Heart left ventricle (tissue), 16 donors: ENCODE measurements around the gene ELMO3. TPM values are rescaled to one million over a fixed set of nuclear protein-coding genes. Genes with fewer than 3 reads are reported as not detected.

Experiments
- ATAC-seq, 4 donors: fragments of 200-7000 bp; cut with Tn5 transposase; one replicate each; pipeline ENCODE4 v1.9.1; 2020 to 2022; ENCODE audit warnings: moderate library complexity in 4 of 4, mild to moderate bottlenecking in 3 of 4, moderate number of reproducible peaks in 1 of 4
- DNase-seq, 5 donors: peaks; one replicate each; pipeline ENCODE4 v3.0.0-alpha.2; 2020
- H3K27ac ChIP-seq, 12 donors: fragments of 200-600 bp; sonication (generic) in 4 of 12; one replicate each; pipeline versions ENCODE4 v1.5.0 to v1.8.0; 2016 to 2022; ENCODE audit warnings: mild to moderate bottlenecking in 2 of 12
- H3K27me3 ChIP-seq, 9 donors: fragments of 200-600 bp; sonication (generic) in 2 of 9; one replicate each; pipeline versions ENCODE4 v1.5.1 to v1.8.0; 2016 to 2022; ENCODE audit warnings: mild to moderate bottlenecking in 3 of 9
- H3K36me3 ChIP-seq, 9 donors: fragments of 200-600 bp; sonication (generic) in 2 of 9; one replicate each; pipeline versions ENCODE4 v1.5.0 to v1.8.0; 2018 to 2022; ENCODE audit warnings: mild to moderate bottlenecking in 2 of 9
- H3K4me1 ChIP-seq, 12 donors: fragments of 200-600 bp; sonication (generic) in 4 of 12; one replicate each; pipeline versions ENCODE4 v1.5.0 to v1.8.0; 2016 to 2022; ENCODE audit warnings: mild to moderate bottlenecking in 3 of 12
- H3K4me3 ChIP-seq, 12 donors: fragments of 200-600 bp; sonication (generic) in 4 of 12; one replicate each; pipeline versions ENCODE4 v1.5.0 to v1.8.0; 2017 to 2022; ENCODE audit warnings: mild to moderate bottlenecking in 9 of 12, moderate library complexity in 4 of 12
- H3K9me3 ChIP-seq, 12 donors: fragments of 200-600 bp; sonication (generic) in 4 of 12; one replicate each; pipeline versions ENCODE4 v1.5.0 to v1.8.0; 2016 to 2022; ENCODE audit warnings: mild to moderate bottlenecking in 1 of 12
- POLR2A ChIP-seq, 2 donors: fragments of 450-650 bp; IDR thresholded peaks; one replicate each; pipeline ENCODE4 v1.6.1; 2017; ENCODE audit warnings: antibody characterized with exemption in 2 of 2, mild to moderate bottlenecking in 2 of 2, moderate library complexity in 2 of 2
- WGBS, 4 donors: extraction: QIAGEN DNeasy Blood & Tissue Kit in 2 of 4; methylation state at CpG; one replicate each; pipeline versions ENCODE4 v1.1.5 to v1.1.7; 2013 to 2018; 5-methylcytosine and 5-hydroxymethylcytosine counted together
- intact Hi-C, 10 donors: fragments of 100-400 bp; cut with DNase I; formaldehyde crosslinking; loops; one replicate each; pipeline versions ENCODE4 v1.11.1 to v1.14.2; 2022
- polyA plus RNA-seq, 2 donors: library from polyadenylated mRNA; stranded (reverse); fragments of 200-250 nt; gene quantifications; one replicate each; pipeline ENCODE4 v1.2.3, GENCODE V29; 2013
- total RNA-seq, 9 donors: library from RNA; depleted of rRNA in 2 of 9; stranded (reverse); fragments of >200 nt in 2 of 9; fragmentation: NEBNext Ultra II Directional in 3 of 9; extraction: Animal tissue kit (Norgen Biotek cat#: 25700) in 3 of 9; gene quantifications; one replicate each; pipeline versions ENCODE4 v1.1.0 to v1.2.4, GENCODE V29; 2016 to 2023
- TF ChIP-seq, protein P1 (sequence below), 12 donors: fragments of 200-600 bp; sonication (generic) in 4 of 12; IDR thresholded peaks; one replicate each; pipeline versions ENCODE4 v1.5.0 to v1.8.0; 2018 to 2022; ENCODE audit warnings: antibody characterized with exemption in 12 of 12, mild to moderate bottlenecking in 5 of 12
- donor health status: ischemic (EF 13 %, LVEDD 7.1; RV severe dilation, severe dysfunction).
- donor health status: healthy with polysubstance abuse.
- donor health status: DM: no; HTN: yes; CAD: no.
- donor health status: DM: no; HTN: no; CAD: no.
- donor health status: ischemic (EF 25% LVEDD 6.9; RV normal size, moderate dysfunction).
- donor health status: ischemic (EF 25% LVEDD 5.7; RV mildly dilated, moderate dysfunction).
- donor health status: healthy.
- donor health status: DM: yes; HTN: yes; CAD: no.
- donor health status: ischemic (EF 35%, LVEDD 5.7; RV mildly dilated, moderate dysfunction).
- donor health status: nonischemic (EF 11% LVEDD 7.7; RV severe dilation, severe dysfunction).
- donor health status: DM: yes; HTN: yes; CAD: no.
- donor health status: PGD.
- donor health status: ischemic (EF 29% LVEDD 5.4; RV normal size, mild dysfunction).
- donor health status: nonischemic (EF 23%, LVEDD 6.1; RV moderate dilation, normal function).

ELMO3 gene
- total and polyA plus RNA-seq, 11 donors, result 0.32 to 1.8 (median 0.68) TPM

DNA sequence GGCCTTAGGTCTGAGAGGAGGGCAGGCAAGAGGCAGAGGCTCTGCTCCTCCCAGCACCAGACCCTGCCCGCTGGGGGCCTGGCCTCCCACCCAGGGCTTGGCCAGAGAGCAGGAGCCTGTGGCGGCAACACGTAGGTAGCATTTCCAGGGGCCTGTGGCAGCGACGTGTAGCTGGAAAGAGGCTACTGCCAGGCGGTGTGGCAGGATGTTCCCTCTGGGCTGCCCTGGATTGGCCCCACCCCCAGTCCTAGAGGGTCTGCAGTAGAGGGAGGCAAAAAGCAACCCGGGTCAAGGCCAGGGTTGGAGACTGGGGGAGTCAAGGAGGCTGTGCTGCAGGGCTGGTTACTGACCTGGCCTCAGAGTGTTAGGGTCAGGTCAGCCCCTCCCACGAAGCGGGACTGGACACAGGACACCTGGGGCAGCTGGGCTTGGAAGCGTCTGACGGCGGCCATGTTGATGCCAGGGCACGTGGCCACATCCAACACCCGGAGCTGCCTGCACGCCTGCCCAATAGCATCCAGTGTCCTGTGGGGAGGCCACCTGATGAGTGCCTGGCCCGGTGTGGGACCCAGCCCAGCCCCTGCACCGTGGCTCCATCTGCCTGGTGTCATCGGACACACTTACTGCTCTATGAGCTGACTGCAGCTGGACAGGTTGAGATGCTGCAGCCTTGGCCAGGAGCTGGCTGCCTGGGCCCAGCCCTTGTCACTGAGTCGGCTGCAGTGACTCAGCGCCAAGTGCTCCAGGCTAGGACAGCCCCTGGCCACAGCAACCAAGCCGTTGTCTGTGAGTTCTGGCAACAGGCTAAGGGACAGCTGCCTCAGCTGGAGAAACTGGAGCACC is 8.5 kb downstream of the ELMO3 start:
- H3K4me1 ChIP-seq, result no peaks in the 10 kb centered on the region
- H3K36me3 ChIP-seq, result peaks cover 0 to 22% (median 9%) of the 10 kb centered on the region in 9 donors
- peak in 1 of 5 donors; percentile 61 for DNase-seq
- no peak for ATAC-seq
- no peaks in the 10 kb centered on the region for H3K9me3 ChIP-seq
- 77 to 83% (median 81%) methylated on average over 14 to 21 of the region's 21 CpGs for WGBS, 4 donors
- intact Hi-C loops, result no loop called here
- no peaks in the 10 kb centered on the region for H3K27me3 ChIP-seq
- H3K4me3 ChIP-seq, result no peak overlapping the region
- no peak overlapping the region for H3K27ac ChIP-seq
- no peak for TF ChIP-seq POLR2A (IDR thresholded peaks at IDR 0.05)
- TF ChIP-seq, protein P1, sequence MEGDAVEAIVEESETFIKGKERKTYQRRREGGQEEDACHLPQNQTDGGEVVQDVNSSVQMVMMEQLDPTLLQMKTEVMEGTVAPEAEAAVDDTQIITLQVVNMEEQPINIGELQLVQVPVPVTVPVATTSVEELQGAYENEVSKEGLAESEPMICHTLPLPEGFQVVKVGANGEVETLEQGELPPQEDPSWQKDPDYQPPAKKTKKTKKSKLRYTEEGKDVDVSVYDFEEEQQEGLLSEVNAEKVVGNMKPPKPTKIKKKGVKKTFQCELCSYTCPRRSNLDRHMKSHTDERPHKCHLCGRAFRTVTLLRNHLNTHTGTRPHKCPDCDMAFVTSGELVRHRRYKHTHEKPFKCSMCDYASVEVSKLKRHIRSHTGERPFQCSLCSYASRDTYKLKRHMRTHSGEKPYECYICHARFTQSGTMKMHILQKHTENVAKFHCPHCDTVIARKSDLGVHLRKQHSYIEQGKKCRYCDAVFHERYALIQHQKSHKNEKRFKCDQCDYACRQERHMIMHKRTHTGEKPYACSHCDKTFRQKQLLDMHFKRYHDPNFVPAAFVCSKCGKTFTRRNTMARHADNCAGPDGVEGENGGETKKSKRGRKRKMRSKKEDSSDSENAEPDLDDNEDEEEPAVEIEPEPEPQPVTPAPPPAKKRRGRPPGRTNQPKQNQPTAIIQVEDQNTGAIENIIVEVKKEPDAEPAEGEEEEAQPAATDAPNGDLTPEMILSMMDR (IDR thresholded peaks at IDR 0.05), result no peak

DNA sequence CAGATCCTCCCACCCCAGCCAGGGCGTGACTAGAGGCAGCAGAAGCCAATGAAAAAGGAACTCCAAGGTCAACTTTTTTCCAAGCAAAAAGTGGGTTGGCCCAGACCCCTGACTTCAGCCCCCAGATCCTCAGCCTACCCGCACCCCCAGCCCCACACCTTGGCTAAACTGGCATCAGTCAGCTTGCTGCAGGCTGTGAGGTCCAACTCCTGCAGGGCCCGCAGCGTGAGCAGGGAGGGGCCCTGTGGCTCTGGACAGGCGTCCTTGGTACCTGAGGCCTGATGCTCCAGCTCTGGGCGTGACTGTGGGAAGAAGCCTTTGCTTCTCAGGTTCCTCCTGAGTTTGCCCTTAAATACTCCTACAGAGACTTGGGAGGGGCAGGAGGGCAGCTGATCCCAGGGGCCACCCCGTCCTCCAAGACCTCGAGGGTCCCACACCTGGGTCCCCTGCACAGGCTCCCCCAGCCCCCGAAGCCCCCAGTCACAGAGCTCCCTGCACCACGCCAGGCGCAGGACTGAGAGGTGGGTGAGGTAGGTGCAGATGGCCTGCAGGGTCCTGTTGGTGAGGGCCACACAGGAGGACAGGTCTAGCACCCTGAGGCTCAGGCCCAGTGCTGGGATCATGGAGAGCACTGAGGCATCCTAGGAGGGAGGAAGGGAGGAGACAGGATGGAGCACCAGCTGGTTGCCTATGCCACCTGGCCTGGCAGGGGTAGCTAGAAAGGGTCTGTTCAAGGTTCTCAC is 9.4 kb downstream of the ELMO3 start:
- ATAC-seq, result no peak
- DNase-seq, result no peak
- Histone ChIP-seq H3K27me3 (no peaks in the 10 kb centered on the region), H3K36me3 (peaks cover 0 to 15% (median 7%) of the 10 kb centered on the region in 9 donors), H3K4me1 (peaks cover 0 to 7% (median 4%) of the 10 kb centered on the region in 12 donors), H3K4me3 (no peak overlapping the region), H3K27ac (no peak overlapping the region), H3K9me3 (no peaks in the 10 kb centered on the region)
- intact Hi-C loops, result no loop called here
- WGBS, 4 donors, result 93 to 96% (median 95%) methylated on average over 6 to 11 of the region's 11 CpGs
- no peak for TF ChIP-seq POLR2A (IDR thresholded peaks at IDR 0.05)
- TF ChIP-seq, protein P1 (IDR thresholded peaks at IDR 0.05), result no peak

DNA sequence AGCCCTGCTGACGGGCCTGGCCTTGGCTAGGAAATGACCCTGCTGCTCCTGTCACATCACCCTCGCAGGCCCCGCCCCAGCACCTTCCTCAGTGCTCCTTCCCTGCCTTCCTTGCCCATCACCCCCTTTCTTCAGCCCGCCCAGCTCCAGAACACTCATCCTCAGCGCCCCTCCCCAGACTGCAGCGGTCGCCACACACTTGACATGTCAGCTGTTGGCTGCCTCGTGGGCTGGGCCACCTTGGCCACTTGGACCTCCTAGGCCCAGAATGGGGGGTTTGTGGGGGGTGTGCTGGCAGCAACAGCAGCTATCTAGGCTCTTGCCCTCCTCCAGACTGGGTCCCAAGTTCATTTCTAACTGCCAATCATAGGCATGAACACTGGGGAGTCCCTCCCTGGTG is 10.6 kb downstream of the ELMO3 start:
- H3K9me3 ChIP-seq, result no peaks in the 10 kb centered on the region
- H3K4me1 ChIP-seq, result peaks cover 0 to 15% (median 6%) of the 10 kb centered on the region in 12 donors
- H3K4me3 ChIP-seq, result no peak overlapping the region
- H3K27ac ChIP-seq, result no peak overlapping the region
- 85 to 93% (median 88%) methylated on average over 8 of the region's 8 CpGs for WGBS, 4 donors
- no peaks in the 10 kb centered on the region for H3K27me3 ChIP-seq
- TF ChIP-seq, protein P1 (IDR thresholded peaks at IDR 0.05), result no peak
- no peak for TF ChIP-seq POLR2A (IDR thresholded peaks at IDR 0.05)
- intact Hi-C loops, result no loop called here
- peaks cover 0 to 4% (median 0%) of the 10 kb centered on the region in 9 donors for H3K36me3 ChIP-seq
- DNase-seq (no peak), ATAC-seq (no peak)
